Panc1 (cell line): Measurements from ENCODE around the gene ITSN2. TPM values are rescaled to one million over a fixed set of nuclear protein-coding genes. Genes with fewer than 3 reads are reported as not detected.

ENCODE experiments used
- ATAC-seq: fragments of 200-7000 bp; cut with Tn5 transposase; 2 replicates; pipeline ENCODE4 v1.9.1; 2020; ENCODE audit warnings: mild to moderate bottlenecking, moderate library complexity
- BruUV-seq: library from RNA; stranded (reverse); fragments of 400-500 nt; replicated peaks from 2 replicates; lab custom pipeline; 2021; lab: Mats Ljungman, UMichigan
- CTCF ChIA-PET: fragments of 300-600 bp; sonication (Branson Sonifier 250); formaldehyde crosslinking; loops from one replicate; lab custom pipeline; 2022; ENCODE audit warnings: antibody characterized with exemption; lab: Charles Lee
- POLR2A ChIA-PET: fragments of 300-600 bp; sonication (Branson Sonifier 250); formaldehyde crosslinking; loops from one replicate; lab custom pipeline; 2022; ENCODE audit warnings: antibody characterized with exemption; lab: Charles Lee
- DNase-seq: peaks from one replicate; pipeline ENCODE4 v3.0.0-alpha.2; 2010; ENCODE audit warnings: low read depth, low spot score
- H3K27ac ChIP-seq: 2 replicates; pipeline ENCODE4 v1.5.1; 2011; ENCODE audit warnings: mild to moderate bottlenecking, low read length, inconsistent platforms
- H3K27me3 ChIP-seq: fragments of 200-500 bp; sonication (Bioruptor generic); 2 replicates; pipeline ENCODE4 v1.6.0; 2014; ENCODE audit warnings: low read length, inconsistent platforms; ENCODE audit not compliant: control insufficient read depth, insufficient read depth
- H3K36me3 ChIP-seq: fragments of 200-500 bp; sonication (Bioruptor generic); 2 replicates; pipeline ENCODE4 v1.5.1; 2014; ENCODE audit warnings: inconsistent platforms, mild to moderate bottlenecking, low read length, moderate library complexity; ENCODE audit not compliant: control insufficient read depth, insufficient read depth
- H3K4me1 ChIP-seq: 2 replicates; pipeline ENCODE4 v1.5.1; 2011; ENCODE audit warnings: inconsistent platforms, mild to moderate bottlenecking, low read length, moderate library complexity; ENCODE audit not compliant: control insufficient read depth, insufficient read depth
- H3K4me3 ChIP-seq, 2 experiments: 2 replicates each; pipeline ENCODE4 v1.5.1; 2011 to 2012; ENCODE audit warnings: low read depth in 2 of 2, low read length in 2 of 2, mild to moderate bottlenecking in 2 of 2, inconsistent platforms in 1 of 2, moderate library complexity in 1 of 2
- H3K9me3 ChIP-seq: fragments of 200-500 bp; sonication (Bioruptor generic); 2 replicates; pipeline ENCODE4 v1.5.1; 2014; ENCODE audit warnings: low read depth, mild to moderate bottlenecking, inconsistent platforms, low read length, moderate library complexity; ENCODE audit not compliant: control insufficient read depth, insufficient read depth
- CTCF ChIP-seq: fragments of 450-650 bp; IDR thresholded peaks from 2 replicates; pipeline ENCODE4 v1.5.1; 2017; ENCODE audit warnings: mild to moderate bottlenecking
- POLR2AphosphoS5 ChIP-seq: IDR thresholded peaks from 2 replicates; pipeline ENCODE4 v1.6.1; 2012; ENCODE audit warnings: mild to moderate bottlenecking, low read depth, low read length, moderate library complexity
- REST ChIP-seq, 2 experiments: IDR thresholded peaks; 2 replicates each; pipeline ENCODE4 v1.6.1; 2011 to 2012; ENCODE audit warnings: low read depth in 2 of 2, control low read depth in 1 of 2, low read length in 1 of 2, mild to moderate bottlenecking in 1 of 2, moderate library complexity in 1 of 2; ENCODE audit not compliant: insufficient read depth in 1 of 2
- SIN3A ChIP-seq: IDR thresholded peaks from 2 replicates; pipeline ENCODE4 v1.6.1; 2012; ENCODE audit warnings: low read depth, mild to moderate bottlenecking, low read length, moderate library complexity, borderline replicate concordance; ENCODE audit not compliant: insufficient read depth
- TCF7L2 ChIP-seq: IDR thresholded peaks from 2 replicates; pipeline ENCODE4 v1.6.1; 2011; ENCODE audit warnings: mild to moderate bottlenecking, low read depth, low read length, inconsistent platforms
- in situ Hi-C: cut with HindIII; loops from 2 replicates; pipeline ENCODE4 v1.10.0; 2016; ENCODE audit warnings: low sequenced_read_pairs, low pct_unique_long_range_greater_than_20kb
- intact Hi-C: fragments of 100-400 bp; cut with micrococcal nuclease; formaldehyde crosslinking; loops from one replicate; pipeline ENCODE4 v1.10.0; 2022; ENCODE audit not compliant: unreplicated experiment
- total RNA-seq: library from RNA; stranded (reverse); gene quantifications from one replicate; pipeline ENCODE4 v1.2.1, GENCODE V29; 2021; ENCODE audit not compliant: unreplicated experiment

ITSN2 gene
- total RNA-seq, 1 experiment from 2014 or later = 57.7 TPM

DNA sequence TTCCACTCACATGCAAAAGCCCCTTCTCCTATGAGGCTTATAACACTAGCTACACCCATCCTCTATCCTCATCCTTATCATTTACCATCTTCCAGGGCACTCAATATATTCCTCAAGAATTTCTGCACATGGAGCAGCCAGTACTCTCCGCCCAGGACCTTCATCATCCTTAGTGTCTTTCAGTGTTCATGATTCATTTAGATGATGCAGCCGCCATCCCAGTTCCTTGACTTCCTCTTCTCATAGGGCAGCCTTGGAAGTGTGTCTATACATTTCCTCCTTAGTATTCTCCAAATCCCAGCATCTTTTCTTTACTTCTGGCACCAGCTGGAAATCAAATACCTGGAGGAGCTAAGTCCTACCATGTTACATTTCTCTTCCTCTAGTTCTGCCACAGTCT is 3.0 kb upstream of the ITSN2 start:
- Histone ChIP-seq H3K4me1 (peaks cover 5% of the 10 kb centered on the region; the same call in 1 of the 2 replicates), H3K27ac (no peak overlapping the region), H3K9me3 (no peaks in the 10 kb centered on the region), H3K27me3 (no peaks in the 10 kb centered on the region), H3K4me3 (no peak overlapping the region), H3K36me3 (0 out of 2 replicates have a peak, but pooled peaks cover 4% of the 10 kb centered on the region)
- no TSS peak for BruUV-seq
- intact Hi-C loops = no loop called here
- DNase-seq (no peak), ATAC-seq (no peak)
- POLR2A ChIA-PET = no interaction called here
- no peak for TF ChIP-seq TCF7L2
- no peak for TF ChIP-seq SIN3A
- no peak for TF ChIP-seq POLR2AphosphoS5
- TF ChIP-seq REST (IDR thresholded peaks at IDR 0.05; ENCODE audit: insufficient read depth in 1 of 2, low read depth in 2 of 2, low read length in 1 of 2) = no peak
- in situ Hi-C loops = no loop called here
- CTCF ChIA-PET = interaction anchor here (0.6 kb wide), 1 partner anchor 19 kb away, joined by 5 read pairs; no protein-coding TSS in a partner anchor

GRCh38 chr2:24362253-24362652 is 1.9 kb upstream of the ITSN2 start:
- POLR2A ChIA-PET = no interaction called here
- CTCF ChIA-PET = interaction anchor here (0.6 kb wide), 1 partner anchor 131 kb away, joined by 3 read pairs; no protein-coding TSS in a partner anchor
- in situ Hi-C loops = no loop called here

More at GRCh38 chr2:24362253-24362652, 1.9 kb upstream of the ITSN2 start:
- no peaks in the 10 kb centered on the region for H3K27me3 ChIP-seq
- BruUV-seq = no TSS peak
- peaks cover 9% of the 10 kb centered on the region; the same call in 1 of the 2 replicates for H3K4me1 ChIP-seq
- no peaks in the 10 kb centered on the region for H3K9me3 ChIP-seq
- no peak overlapping the region for H3K4me3 ChIP-seq
- DNase-seq = no peak
- H3K27ac ChIP-seq = no peak overlapping the region
- H3K36me3 ChIP-seq = 0 out of 2 replicates have a peak, but pooled peaks cover 4% of the 10 kb centered on the region
- intact Hi-C loops = no loop called here
- ATAC-seq = no peak
- no peak for TF ChIP-seq REST (IDR thresholded peaks at IDR 0.05; ENCODE audit: insufficient read depth in 1 of 2, low read depth in 2 of 2, low read length in 1 of 2)
- TF ChIP-seq TCF7L2 = no peak
- TF ChIP-seq SIN3A = no peak
- no peak for TF ChIP-seq CTCF
- TF ChIP-seq POLR2AphosphoS5 = no peak
